K562 (cell line): ENCODE results near the gene C20orf96. TPM values are rescaled to one million over a fixed set of nuclear protein-coding genes. Genes with fewer than 3 reads are reported as not detected.

Experiments
- ATAC-seq: fragments of 200-7000 bp; cut with Tn5 transposase; 3 replicates; pipeline ENCODE4 v1.9.1; 2020; ENCODE audit warnings: moderate library complexity
- BruUV-seq: library from RNA; stranded (reverse); fragments of 400-500 nt; replicated peaks from 2 replicates; lab custom pipeline; 2021; lab: Mats Ljungman, UMichigan
- CTCF ChIA-PET: fragments of 300-600 bp; formaldehyde crosslinking; extraction: SDS; loops from one replicate; lab custom pipeline; 2021; ENCODE audit warnings: low intra/inter-chr PET ratio; lab: Yijun Ruan, JAX
- POLR2A ChIA-PET: fragments of 300-600, 350-650 bp; sonication (Branson Sonifier 250); formaldehyde crosslinking; extraction: SDS; loops from one replicate; lab custom pipeline; 2021; ENCODE audit warnings: antibody characterized with exemption, inconsistent platforms; lab: Yijun Ruan, JAX
- DNase-seq, 4 experiments: peaks; one replicate each; pipeline versions ENCODE4 v3.0.0 to v3.0.0-alpha.2; 2011 to 2018; ENCODE audit warnings: low spot score in 3 of 4, mixed read lengths in 3 of 4; ENCODE audit errors: extremely low read depth in 1 of 4
- FAIRE-seq: peaks from 2 replicates; lab custom pipeline; 2011; peaks lifted over from hg19 to GRCh38; lab: Jason Lieb, UNC
- H2AFZ ChIP-seq: 2 replicates; pipeline ENCODE4 v1.6.0; 2011; ENCODE audit warnings: low read depth, low read length, control low read depth, inconsistent platforms
- H3K27ac ChIP-seq: fragments of 200-600 bp; 3 replicates; pipeline ENCODE4 v1.8.0; 2011; ENCODE audit warnings: low read depth, mild to moderate bottlenecking, control low read depth, inconsistent platforms, low read length, moderate library complexity, mixed read lengths; ENCODE audit errors: extremely low read depth
- H3K27me3 ChIP-seq, 2 experiments: fragments of 300-600 bp in 1 of 2; 2 replicates in 1 of 2; 3 replicates in 1 of 2; pipeline versions ENCODE4 v1.6.0 to v1.8.0; 2011; ENCODE audit warnings: inconsistent platforms in 2 of 2, low read length in 2 of 2, mild to moderate bottlenecking in 1 of 2, mixed read lengths in 1 of 2, moderate library complexity in 1 of 2; ENCODE audit not compliant: control insufficient read depth in 2 of 2, insufficient read depth in 2 of 2
- H3K36me3 ChIP-seq: fragments of 300-600 bp; 3 replicates; pipeline ENCODE4 v1.8.0; 2011; ENCODE audit warnings: mild to moderate bottlenecking, low read length, inconsistent platforms; ENCODE audit not compliant: control insufficient read depth, insufficient read depth
- H3K4me1 ChIP-seq, 2 experiments: fragments of 200-600 bp in 1 of 2; replicated peaks in 1 of 2; 2 replicates in 1 of 2; 3 replicates in 1 of 2; pipeline versions ENCODE4 v1.5.1 to v1.8.0; 2011; ENCODE audit warnings: inconsistent platforms in 2 of 2, low read length in 2 of 2, mild to moderate bottlenecking in 1 of 2, mixed read lengths in 1 of 2, moderate library complexity in 1 of 2; ENCODE audit not compliant: control insufficient read depth in 2 of 2, insufficient read depth in 2 of 2
- H3K4me2 ChIP-seq: 2 replicates; pipeline ENCODE4 v1.6.1; 2011; ENCODE audit warnings: low read length, control low read depth, inconsistent platforms, mixed read lengths; ENCODE audit not compliant: insufficient read depth
- H3K4me3 ChIP-seq: fragments of 200-600 bp; sonication (generic), shearing (Covaris generic); 2 replicates; pipeline ENCODE4 v1.5.1; 2016; ENCODE audit warnings: control low read depth, inconsistent platforms
- H3K79me2 ChIP-seq: fragments of 200-600 bp; 3 replicates; pipeline ENCODE4 v1.8.0; 2011; ENCODE audit warnings: low read length, inconsistent platforms; ENCODE audit not compliant: control insufficient read depth, insufficient read depth
- H3K9ac ChIP-seq, 2 experiments: 2 replicates each; pipeline versions ENCODE4 v1.6.0 to v1.6.1; 2011; ENCODE audit warnings: low read depth in 2 of 2, low read length in 2 of 2, control low read depth in 1 of 2, inconsistent platforms in 1 of 2, mild to moderate bottlenecking in 1 of 2, mixed read lengths in 1 of 2; ENCODE audit not compliant: insufficient read depth in 1 of 2
- H3K9me1 ChIP-seq: one replicate; pipeline ENCODE4 v1.6.0; 2011; ENCODE audit warnings: inconsistent platforms, mild to moderate bottlenecking, low read length, moderate library complexity; ENCODE audit not compliant: control insufficient read depth, insufficient read depth
- H3K9me3 ChIP-seq: replicated peaks from 2 replicates; pipeline ENCODE4 v1.5.1; 2011; ENCODE audit warnings: low read depth, low read length, inconsistent platforms; ENCODE audit not compliant: control insufficient read depth, insufficient read depth
- H4K20me1 ChIP-seq: replicated peaks from 2 replicates; pipeline ENCODE4 v1.6.1; 2011; ENCODE audit warnings: low read length, inconsistent platforms, mixed read lengths; ENCODE audit not compliant: control insufficient read depth, insufficient read depth
- ATF1 ChIP-seq, 2 experiments: fragments of 450-650 bp in 1 of 2; IDR thresholded peaks; 2 replicates each; pipeline ENCODE4 v1.6.1; 2016; ENCODE audit warnings: missing compliant biosample characterization in 1 of 2, missing genetic modification characterization in 1 of 2
- NR2C2 ChIP-seq, 2 experiments: fragments of 200-800 bp in 1 of 2; sonication (Bioruptor generic) in 1 of 2; sonication (generic) in 1 of 2; formaldehyde crosslinking in 1 of 2; IDR thresholded peaks; 2 replicates each; pipeline versions ENCODE4 v1.6.1 to v1.8.0; 2016 to 2022; ENCODE audit warnings: mild to moderate bottlenecking in 1 of 2, missing compliant biosample characterization in 1 of 2, missing genetic modification characterization in 1 of 2, missing genetic modification reagents in 1 of 2
- POLR2G ChIP-seq: fragments of 200-400 bp; formaldehyde crosslinking; IDR thresholded peaks from 2 replicates; pipeline ENCODE4 v1.6.1; 2017; ENCODE audit warnings: low read depth, mild to moderate bottlenecking, antibody characterized with exemption, low read length, moderate library complexity
- SNIP1 ChIP-seq: fragments of 450-650 bp; IDR thresholded peaks from 2 replicates; pipeline ENCODE4 v1.7.1; 2017; ENCODE audit warnings: low read depth, mild to moderate bottlenecking
- ZNF3 ChIP-seq: fragments of 250-450 bp; sonication (Bioruptor Pico); IDR thresholded peaks from 2 replicates; pipeline ENCODE4 v1.5.0; 2021; ENCODE audit warnings: mild to moderate bottlenecking, moderate library complexity
- ZNF445 ChIP-seq: fragments of 250-450 bp; sonication (Bioruptor Pico); IDR thresholded peaks from 2 replicates; pipeline ENCODE4 v1.4.0; 2020; ENCODE audit warnings: low read depth, mild to moderate bottlenecking, moderate library complexity
- WGBS: fragments of 100-300 bp; shearing (Covaris generic); methylation state at CpG from one replicate; pipeline ENCODE4 v1.1.6; 2016; ENCODE audit warnings: low coverage, mixed read lengths; ENCODE audit not compliant: insufficient coverage; ENCODE audit errors: missing lambda C conversion rate; 5-methylcytosine and 5-hydroxymethylcytosine counted together
- in situ Hi-C: fragments of 300-500 bp; cut with MboI; formaldehyde crosslinking; loops from 4 replicates; pipeline ENCODE4 v1.15.0; 2018; ENCODE audit warnings: inconsistent platforms, mixed read lengths
- intact Hi-C: fragments of 100-400 bp; cut with micrococcal nuclease; formaldehyde crosslinking; loops from 2 replicates; pipeline ENCODE4 v1.14.2; 2022
- polyA plus RNA-seq, 8 experiments: library from polyadenylated mRNA; depleted of rRNA in 4 of 8; stranded (reverse) in 5 of 8; unstranded in 3 of 8; fragments of >200 nt; fragmentation: Nextera tagmentation in 2 of 8; fragmentation: Illumina TruSeq in 1 of 8; extraction: Ambion mirVana in 2 of 8; extraction: Trizol in 1 of 8; gene quantifications; 2 replicates each; pipeline versions ENCODE4 v1.2.1 to v1.2.3, GENCODE V29; 2011 to 2014; ENCODE audit warnings: inconsistent platforms in 1 of 8, missing spikeins in 1 of 8
- total RNA-seq, 7 experiments: library from RNA; depleted of rRNA in 6 of 7; stranded (reverse); fragments of >200 nt in 6 of 7; fragmentation: Illumina TruSeq in 2 of 7; extraction: Trizol in 2 of 7; gene quantifications; 2 replicates each; pipeline versions ENCODE4 v1.2.1 to v1.2.3, GENCODE V29; 2011 to 2021; ENCODE audit warnings: low replicate concordance in 1 of 7
- TF ChIP-seq, protein P1 (sequence below): fragments of 250-450 bp; sonication (Bioruptor Pico); IDR thresholded peaks from 2 replicates; pipeline ENCODE4 v1.8.0; 2022; ENCODE audit warnings: moderate library complexity, mild to moderate bottlenecking, inconsistent platforms
- TF ChIP-seq, protein P2 (sequence below): fragments of 450-650 bp; IDR thresholded peaks from 2 replicates; pipeline ENCODE4 v1.7.0; 2016; ENCODE audit warnings: borderline replicate concordance
- TF ChIP-seq, protein P3 (sequence below): fragments of 450-650 bp; IDR thresholded peaks from 2 replicates; pipeline ENCODE4 v1.7.1; 2018; ENCODE audit warnings: mild to moderate bottlenecking, low read depth; ENCODE audit not compliant: partially characterized antibody

The C20orf96 gene
- total and polyA plus RNA-seq, 9 of the 15 experiments (the other 6 are each of a cell fraction or from before 2014, with no cell fraction given) = 1.7 to 11.7 (median 4.2) TPM

DNA sequence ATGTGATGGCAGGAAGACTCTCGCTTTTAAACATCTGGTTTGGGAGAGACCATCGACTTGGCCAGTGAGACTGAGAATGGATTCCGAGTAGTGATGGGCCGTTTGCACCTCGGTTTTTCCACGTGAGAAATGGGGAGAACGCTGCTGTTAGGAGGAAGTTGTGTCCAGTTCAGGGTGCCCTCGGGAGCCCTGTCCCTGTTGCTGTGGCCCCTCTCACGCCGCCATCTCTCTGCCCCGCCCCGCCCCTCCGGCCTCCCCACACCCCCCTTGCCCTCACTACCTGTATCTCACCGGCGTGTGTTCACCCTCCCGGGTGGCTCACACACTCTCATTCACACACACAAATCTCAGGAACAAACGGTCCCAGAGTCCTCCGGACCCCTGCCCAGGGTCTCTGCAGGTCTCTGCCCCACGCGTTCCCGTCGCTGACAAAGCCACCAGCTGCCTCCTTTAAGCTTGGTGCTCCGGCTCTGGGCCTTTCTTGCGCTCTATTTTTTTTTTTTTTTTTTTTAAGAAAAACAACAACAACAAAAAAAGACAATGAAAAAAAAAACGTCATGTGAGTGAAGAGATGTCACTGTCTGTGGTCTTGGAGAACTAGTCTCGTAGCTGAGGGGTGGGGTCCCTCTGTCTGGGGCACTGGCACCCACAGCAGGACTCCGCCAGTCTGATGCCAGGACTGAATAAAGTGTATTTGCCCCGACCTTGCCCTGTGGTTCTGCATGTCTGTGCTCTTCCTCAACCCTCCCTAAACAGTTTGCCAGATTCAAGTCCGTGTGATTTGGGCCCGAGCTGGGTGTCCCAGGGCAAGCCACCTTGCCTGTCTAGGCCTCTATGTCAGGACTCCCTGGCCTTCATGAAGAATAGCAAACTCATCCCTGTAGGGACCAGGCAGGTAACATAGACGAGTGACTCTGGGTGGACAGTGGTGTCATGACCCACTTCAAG is 37.8 kb upstream of the C20orf96 start (continued):
- TF ChIP-seq POLR2G (peak; percentile 57), ZNF445 (CRISPR knock-in tag) (no peak), ZNF3 (no peak)
- TF ChIP-seq, protein P1, sequence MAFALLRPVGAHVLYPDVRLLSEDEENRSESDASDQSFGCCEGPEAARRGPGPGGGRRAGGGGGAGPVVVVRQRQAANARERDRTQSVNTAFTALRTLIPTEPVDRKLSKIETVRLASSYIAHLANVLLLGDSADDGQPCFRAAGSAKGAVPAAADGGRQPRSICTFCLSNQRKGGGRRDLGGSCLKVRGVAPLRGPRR (CRISPR knock-in tag) = no peak
- TF ChIP-seq, all 486 proteins: peak for 4

DNA sequence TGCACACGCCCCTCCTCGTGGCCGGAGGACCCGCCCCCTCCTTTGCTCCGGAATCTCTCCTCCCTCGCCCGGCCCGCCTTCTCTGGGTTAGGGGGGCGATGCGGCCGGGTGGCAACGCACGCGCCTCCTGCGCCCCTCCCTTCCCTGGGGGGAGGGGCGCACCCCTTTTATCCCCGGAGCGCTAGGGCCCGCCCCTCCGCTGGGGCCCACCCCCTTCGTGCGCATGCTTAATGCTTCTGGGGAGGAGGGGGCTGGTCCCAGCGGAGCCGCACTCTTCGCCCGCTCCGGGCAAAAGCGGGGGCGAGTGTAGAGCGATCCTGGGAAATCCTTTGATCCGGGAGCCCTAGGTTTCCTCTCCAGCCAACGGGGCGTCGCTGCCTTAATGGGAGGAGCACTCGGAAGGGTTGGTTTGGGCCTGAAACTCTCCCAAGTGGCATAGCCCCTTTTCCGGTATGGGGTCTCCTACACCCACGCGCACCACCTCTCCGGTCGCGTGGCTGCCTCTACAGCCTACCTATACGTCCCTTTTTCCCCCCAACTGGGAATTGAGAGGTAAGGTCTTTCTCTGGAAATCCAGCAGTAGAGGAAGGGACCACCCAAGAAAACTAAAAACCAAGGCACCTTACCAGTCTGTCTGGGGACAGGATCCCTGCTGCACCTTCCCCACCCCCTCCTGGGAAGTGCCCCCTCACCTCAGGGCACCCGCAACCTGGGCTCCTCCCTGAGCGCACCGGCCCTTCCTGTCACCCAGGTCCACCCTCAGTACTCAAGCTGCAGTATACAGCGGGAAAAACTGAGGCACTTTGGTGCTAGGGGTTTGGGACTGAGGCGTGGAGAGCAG is 36.9 kb upstream of the C20orf96 start:
- H3K27ac ChIP-seq = peak overlapping the region; percentile 95
- H3K9ac ChIP-seq = peak overlapping the region; percentile 79 to 91
- peak overlapping the region; percentile 65 for H3K4me3 ChIP-seq
- H3K27me3 ChIP-seq = no peaks in the 10 kb centered on the region
- H3K36me3 ChIP-seq = peaks cover 30% of the 10 kb centered on the region; the same call in 2 of the 3 replicates
- no peaks in the 10 kb centered on the region for H3K9me3 ChIP-seq
- FAIRE-seq = peak; percentile 81
- intact Hi-C loops = loop anchor here (2.0 kb wide), 1 partner anchor 69 kb away; no protein-coding TSS in a partner anchor
- ChIA-PET CTCF (no interaction called here), POLR2A (interaction anchor here (1.2 kb wide), 1 partner anchor 20 kb away, joined by 5 read pairs; the partner anchor contains the start of gene NRSN2)
- peak; percentile 86 to 94 (median 90) for DNase-seq
- ATAC-seq = peak; percentile 63
- in situ Hi-C loops = no loop called here
- peak overlapping the region; percentile 92 for H3K4me2 ChIP-seq
- peaks cover 3% of the 10 kb centered on the region for H3K9me1 ChIP-seq
- H2AFZ ChIP-seq = no peak overlapping the region
- H4K20me1 ChIP-seq = peaks cover 16% of the 10 kb centered on the region; the same call in 1 of the 2 replicates
- H3K4me1 ChIP-seq = peaks cover 16 to 57% of the 10 kb centered on the region in 2 experiments; a peak in 4 of 5 replicates
- BruUV-seq = TSS peak; percentile 56
- under 1% methylated on average over 35 of the region's 47 CpGs for WGBS
- H3K79me2 ChIP-seq = peaks cover 49% of the 10 kb centered on the region
- TF ChIP-seq ATF1 (CRISPR knock-in tag; IDR thresholded peaks at IDR 0.05) = no peak
- 0 out of 2 replicates have a peak, but pooled peaks have one; percentile 19 for TF ChIP-seq ATF1 (tag; IDR thresholded peaks at IDR 0.05)
- TF ChIP-seq, protein P2, sequence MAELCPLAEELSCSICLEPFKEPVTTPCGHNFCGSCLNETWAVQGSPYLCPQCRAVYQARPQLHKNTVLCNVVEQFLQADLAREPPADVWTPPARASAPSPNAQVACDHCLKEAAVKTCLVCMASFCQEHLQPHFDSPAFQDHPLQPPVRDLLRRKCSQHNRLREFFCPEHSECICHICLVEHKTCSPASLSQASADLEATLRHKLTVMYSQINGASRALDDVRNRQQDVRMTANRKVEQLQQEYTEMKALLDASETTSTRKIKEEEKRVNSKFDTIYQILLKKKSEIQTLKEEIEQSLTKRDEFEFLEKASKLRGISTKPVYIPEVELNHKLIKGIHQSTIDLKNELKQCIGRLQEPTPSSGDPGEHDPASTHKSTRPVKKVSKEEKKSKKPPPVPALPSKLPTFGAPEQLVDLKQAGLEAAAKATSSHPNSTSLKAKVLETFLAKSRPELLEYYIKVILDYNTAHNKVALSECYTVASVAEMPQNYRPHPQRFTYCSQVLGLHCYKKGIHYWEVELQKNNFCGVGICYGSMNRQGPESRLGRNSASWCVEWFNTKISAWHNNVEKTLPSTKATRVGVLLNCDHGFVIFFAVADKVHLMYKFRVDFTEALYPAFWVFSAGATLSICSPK = no peak
- TF ChIP-seq, protein P3, sequence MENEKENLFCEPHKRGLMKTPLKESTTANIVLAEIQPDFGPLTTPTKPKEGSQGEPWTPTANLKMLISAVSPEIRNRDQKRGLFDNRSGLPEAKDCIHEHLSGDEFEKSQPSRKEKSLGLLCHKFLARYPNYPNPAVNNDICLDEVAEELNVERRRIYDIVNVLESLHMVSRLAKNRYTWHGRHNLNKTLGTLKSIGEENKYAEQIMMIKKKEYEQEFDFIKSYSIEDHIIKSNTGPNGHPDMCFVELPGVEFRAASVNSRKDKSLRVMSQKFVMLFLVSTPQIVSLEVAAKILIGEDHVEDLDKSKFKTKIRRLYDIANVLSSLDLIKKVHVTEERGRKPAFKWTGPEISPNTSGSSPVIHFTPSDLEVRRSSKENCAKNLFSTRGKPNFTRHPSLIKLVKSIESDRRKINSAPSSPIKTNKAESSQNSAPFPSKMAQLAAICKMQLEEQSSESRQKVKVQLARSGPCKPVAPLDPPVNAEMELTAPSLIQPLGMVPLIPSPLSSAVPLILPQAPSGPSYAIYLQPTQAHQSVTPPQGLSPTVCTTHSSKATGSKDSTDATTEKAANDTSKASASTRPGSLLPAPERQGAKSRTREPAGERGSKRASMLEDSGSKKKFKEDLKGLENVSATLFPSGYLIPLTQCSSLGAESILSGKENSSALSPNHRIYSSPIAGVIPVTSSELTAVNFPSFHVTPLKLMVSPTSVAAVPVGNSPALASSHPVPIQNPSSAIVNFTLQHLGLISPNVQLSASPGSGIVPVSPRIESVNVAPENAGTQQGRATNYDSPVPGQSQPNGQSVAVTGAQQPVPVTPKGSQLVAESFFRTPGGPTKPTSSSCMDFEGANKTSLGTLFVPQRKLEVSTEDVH = no peak
- TF ChIP-seq NR2C2 (CRISPR knock-in tag; IDR thresholded peaks at IDR 0.05) = no peak
- peak; percentile 37; the same call in 1 of the 2 replicates for TF ChIP-seq NR2C2 (tag; IDR thresholded peaks at IDR 0.05)
- no peak for TF ChIP-seq SNIP1
